Neural cell (in vitro differentiated cells): Measurements from ENCODE around the gene TBKBP1. TPM values are rescaled to one million over a fixed set of nuclear protein-coding genes. Genes with fewer than 3 reads are reported as not detected.

Experiments used
- H2AFZ ChIP-seq: fragments of 200-600, 300-800 bp; sonication (generic), shearing (Covaris generic); 2 replicates; pipeline ENCODE4 v1.6.0; 2014; ENCODE audit warnings: low read depth, mild to moderate bottlenecking, antibody characterized with exemption, low read length, moderate library complexity
- H3F3A ChIP-seq: fragments of 200-600 bp; shearing (Covaris generic); 2 replicates; pipeline ENCODE4 v1.6.1; 2016; ENCODE audit warnings: mild to moderate bottlenecking, moderate library complexity, mixed read lengths, antibody characterized with exemption, low read length; ENCODE audit not compliant: insufficient read depth, poor library complexity, severe bottlenecking
- H3K27ac ChIP-seq: fragments of 200-600, 300-800 bp; sonication (generic), shearing (Covaris generic); 2 replicates; pipeline ENCODE4 v1.5.1; 2014; ENCODE audit warnings: mild to moderate bottlenecking, low read length, moderate library complexity
- H3K27me3 ChIP-seq: fragments of 300-800, 200-600 bp; sonication (generic), shearing (Covaris generic); 2 replicates; pipeline ENCODE4 v1.6.0; 2014; ENCODE audit warnings: mild to moderate bottlenecking, low read depth, low read length, moderate library complexity; ENCODE audit not compliant: insufficient read depth
- H3K36me3 ChIP-seq: fragments of 300-800, 200-600 bp; sonication (generic), shearing (Covaris generic); 2 replicates; pipeline ENCODE4 v1.5.1; 2014; ENCODE audit warnings: mild to moderate bottlenecking, antibody characterized with exemption, low read length, moderate library complexity; ENCODE audit not compliant: insufficient read depth
- H3K4me2 ChIP-seq: fragments of 300-800, 200-600 bp; sonication (generic), shearing (Covaris generic); 2 replicates; pipeline ENCODE4 v1.6.0; 2014; ENCODE audit warnings: mild to moderate bottlenecking, low read length
- H3K4me3 ChIP-seq: fragments of 300-800, 200-600 bp; sonication (generic), shearing (Covaris generic); 2 replicates; pipeline ENCODE4 v1.5.1; 2014; ENCODE audit warnings: mild to moderate bottlenecking, low read length, moderate library complexity
- H3K79me2 ChIP-seq: fragments of 200-600 bp; shearing (Covaris generic); replicated peaks from 2 replicates; pipeline ENCODE4 v1.6.0; 2014; ENCODE audit warnings: mild to moderate bottlenecking, low read length, moderate library complexity; ENCODE audit not compliant: insufficient read depth
- H3K9ac ChIP-seq: fragments of 300-800, 200-600 bp; sonication (generic), shearing (Covaris generic); 2 replicates; pipeline ENCODE4 v1.6.1; 2016; ENCODE audit warnings: mild to moderate bottlenecking, low read length, mixed read lengths
- H3K9me2 ChIP-seq: fragments of 200-600 bp; shearing (Covaris generic); 2 replicates; pipeline ENCODE4 v1.6.1; 2016; ENCODE audit warnings: mild to moderate bottlenecking, low read length, mixed read lengths; ENCODE audit not compliant: insufficient read depth
- H3K9me3 ChIP-seq: fragments of 200-600, 300-800 bp; sonication (generic), shearing (Covaris generic); 2 replicates; pipeline ENCODE4 v1.6.1; 2016; ENCODE audit warnings: mild to moderate bottlenecking, mixed run types, low read length, moderate library complexity, mixed read lengths
- H4K20me1 ChIP-seq: fragments of 200-600 bp; shearing (Covaris generic); 2 replicates; pipeline ENCODE4 v1.6.1; 2016; ENCODE audit warnings: mild to moderate bottlenecking, mixed run types; ENCODE audit not compliant: insufficient read depth
- EP300 ChIP-seq: fragments of 450-650 bp; conservative IDR thresholded peaks from 2 replicates; pipeline ENCODE4 v1.6.1; 2014; ENCODE audit warnings: antibody characterized with exemption, mild to moderate bottlenecking, moderate library complexity; ENCODE audit not compliant: poor library complexity, severe bottlenecking
- EZH2 ChIP-seq: fragments of 200-600, 300-800 bp; shearing (Covaris generic), sonication (generic); IDR thresholded peaks from 2 replicates; pipeline ENCODE4 v1.6.1; 2014; ENCODE audit warnings: antibody characterized with exemption, low read length, borderline replicate concordance, mild to moderate bottlenecking; ENCODE audit not compliant: insufficient read depth, poor library complexity, severe bottlenecking
- MXI1 ChIP-seq: fragments of 450-650 bp; conservative IDR thresholded peaks from 2 replicates; pipeline ENCODE4 v1.6.1; 2014; ENCODE audit warnings: antibody characterized with exemption, mild to moderate bottlenecking; ENCODE audit not compliant: poor library complexity, severe bottlenecking
- POLR2AphosphoS5 ChIP-seq: IDR thresholded peaks from 2 replicates; pipeline ENCODE4 v1.6.1; 2012
- RAD21 ChIP-seq: fragments of 450-650 bp; conservative IDR thresholded peaks from 2 replicates; pipeline ENCODE4 v1.6.1; 2014; ENCODE audit warnings: antibody characterized with exemption, mild to moderate bottlenecking, moderate library complexity
- SMC3 ChIP-seq: fragments of 450-650 bp; conservative IDR thresholded peaks from 2 replicates; pipeline ENCODE4 v1.6.1; 2014; ENCODE audit warnings: antibody characterized with exemption, mild to moderate bottlenecking, moderate library complexity; ENCODE audit not compliant: poor library complexity
- TAF1 ChIP-seq: IDR thresholded peaks from 2 replicates; pipeline ENCODE4 v1.6.1; 2012; ENCODE audit warnings: low read depth
- polyA plus RNA-seq: library from polyadenylated mRNA; depleted of rRNA; stranded (reverse); fragments of >200 nt; gene quantifications from 2 replicates; pipeline ENCODE4 v1.2.3, GENCODE V29; 2014
- TF ChIP-seq, protein P1 (sequence below): IDR thresholded peaks from 2 replicates; pipeline ENCODE4 v1.6.1; 2012; ENCODE audit warnings: borderline replicate concordance
- TF ChIP-seq, protein P2 (sequence below): fragments of 450-650 bp; IDR thresholded peaks from 2 replicates; pipeline ENCODE4 v1.5.1; 2014; ENCODE audit warnings: antibody characterized with exemption, mild to moderate bottlenecking, moderate library complexity; ENCODE audit not compliant: poor library complexity, severe bottlenecking

Gene TBKBP1
- polyA plus RNA-seq, 1 donor from 2014 or later, result 25.4 TPM

- Histone ChIP-seq H3K27me3 (no peaks in the 10 kb centered on the region), H3K9ac (no peak overlapping the region), H3K79me2 (no peaks in the 10 kb centered on the region), H4K20me1 (no peaks in the 10 kb centered on the region), H3K9me3 (no peaks in the 10 kb centered on the region), H3K4me2 (no peak overlapping the region), H3K27ac (no peak overlapping the region), H3K4me3 (no peak overlapping the region), H3K36me3 (no peaks in the 10 kb centered on the region), H3K9me2 (no peaks in the 10 kb centered on the region), H3F3A (no peaks in the 10 kb centered on the region), H2AFZ (no peak overlapping the region)
- TF ChIP-seq EP300, result no peak
- TF ChIP-seq TAF1, result no peak
- TF ChIP-seq MXI1, result no peak
- no peak for TF ChIP-seq POLR2AphosphoS5
- TF ChIP-seq SMC3, result no peak
- TF ChIP-seq RAD21, result no peak
- TF ChIP-seq, protein P1, sequence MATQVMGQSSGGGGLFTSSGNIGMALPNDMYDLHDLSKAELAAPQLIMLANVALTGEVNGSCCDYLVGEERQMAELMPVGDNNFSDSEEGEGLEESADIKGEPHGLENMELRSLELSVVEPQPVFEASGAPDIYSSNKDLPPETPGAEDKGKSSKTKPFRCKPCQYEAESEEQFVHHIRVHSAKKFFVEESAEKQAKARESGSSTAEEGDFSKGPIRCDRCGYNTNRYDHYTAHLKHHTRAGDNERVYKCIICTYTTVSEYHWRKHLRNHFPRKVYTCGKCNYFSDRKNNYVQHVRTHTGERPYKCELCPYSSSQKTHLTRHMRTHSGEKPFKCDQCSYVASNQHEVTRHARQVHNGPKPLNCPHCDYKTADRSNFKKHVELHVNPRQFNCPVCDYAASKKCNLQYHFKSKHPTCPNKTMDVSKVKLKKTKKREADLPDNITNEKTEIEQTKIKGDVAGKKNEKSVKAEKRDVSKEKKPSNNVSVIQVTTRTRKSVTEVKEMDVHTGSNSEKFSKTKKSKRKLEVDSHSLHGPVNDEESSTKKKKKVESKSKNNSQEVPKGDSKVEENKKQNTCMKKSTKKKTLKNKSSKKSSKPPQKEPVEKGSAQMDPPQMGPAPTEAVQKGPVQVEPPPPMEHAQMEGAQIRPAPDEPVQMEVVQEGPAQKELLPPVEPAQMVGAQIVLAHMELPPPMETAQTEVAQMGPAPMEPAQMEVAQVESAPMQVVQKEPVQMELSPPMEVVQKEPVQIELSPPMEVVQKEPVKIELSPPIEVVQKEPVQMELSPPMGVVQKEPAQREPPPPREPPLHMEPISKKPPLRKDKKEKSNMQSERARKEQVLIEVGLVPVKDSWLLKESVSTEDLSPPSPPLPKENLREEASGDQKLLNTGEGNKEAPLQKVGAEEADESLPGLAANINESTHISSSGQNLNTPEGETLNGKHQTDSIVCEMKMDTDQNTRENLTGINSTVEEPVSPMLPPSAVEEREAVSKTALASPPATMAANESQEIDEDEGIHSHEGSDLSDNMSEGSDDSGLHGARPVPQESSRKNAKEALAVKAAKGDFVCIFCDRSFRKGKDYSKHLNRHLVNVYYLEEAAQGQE, result no peak
- TF ChIP-seq, protein P2, sequence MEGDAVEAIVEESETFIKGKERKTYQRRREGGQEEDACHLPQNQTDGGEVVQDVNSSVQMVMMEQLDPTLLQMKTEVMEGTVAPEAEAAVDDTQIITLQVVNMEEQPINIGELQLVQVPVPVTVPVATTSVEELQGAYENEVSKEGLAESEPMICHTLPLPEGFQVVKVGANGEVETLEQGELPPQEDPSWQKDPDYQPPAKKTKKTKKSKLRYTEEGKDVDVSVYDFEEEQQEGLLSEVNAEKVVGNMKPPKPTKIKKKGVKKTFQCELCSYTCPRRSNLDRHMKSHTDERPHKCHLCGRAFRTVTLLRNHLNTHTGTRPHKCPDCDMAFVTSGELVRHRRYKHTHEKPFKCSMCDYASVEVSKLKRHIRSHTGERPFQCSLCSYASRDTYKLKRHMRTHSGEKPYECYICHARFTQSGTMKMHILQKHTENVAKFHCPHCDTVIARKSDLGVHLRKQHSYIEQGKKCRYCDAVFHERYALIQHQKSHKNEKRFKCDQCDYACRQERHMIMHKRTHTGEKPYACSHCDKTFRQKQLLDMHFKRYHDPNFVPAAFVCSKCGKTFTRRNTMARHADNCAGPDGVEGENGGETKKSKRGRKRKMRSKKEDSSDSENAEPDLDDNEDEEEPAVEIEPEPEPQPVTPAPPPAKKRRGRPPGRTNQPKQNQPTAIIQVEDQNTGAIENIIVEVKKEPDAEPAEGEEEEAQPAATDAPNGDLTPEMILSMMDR, result no peak
- TF ChIP-seq EZH2, result no peak
Observed at GRCh38 chr17:47665655-47666054, 28.3 kb upstream of the TBKBP1 start.

DNA sequence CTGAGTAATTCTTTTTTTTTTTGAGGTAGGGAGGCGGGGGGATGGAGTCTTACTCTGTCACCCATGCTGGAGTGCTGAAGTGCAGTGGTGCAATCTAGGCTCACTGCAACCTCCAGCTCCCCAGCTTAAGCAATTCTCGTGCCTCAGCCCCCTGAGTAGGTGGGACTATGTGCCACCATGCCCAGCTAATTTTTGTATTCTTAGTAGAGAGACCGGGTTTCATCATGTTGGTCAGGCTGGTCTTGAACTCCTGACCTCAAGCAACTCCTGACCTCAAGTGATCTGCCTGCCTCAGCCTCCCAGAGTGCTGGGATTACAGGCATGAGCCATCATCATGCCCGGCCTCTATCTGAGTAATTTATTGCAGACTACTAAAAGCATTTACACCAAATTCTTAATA, 24.9 kb upstream of the TBKBP1 start:
- Histone ChIP-seq H3K9me2 (no peaks in the 10 kb centered on the region), H3K27ac (no peak overlapping the region), H3K79me2 (peaks cover 4% of the 10 kb centered on the region), H3K9ac (no peak overlapping the region), H3K4me3 (no peak overlapping the region), H3F3A (no peaks in the 10 kb centered on the region), H3K36me3 (peaks cover 8% of the 10 kb centered on the region), H3K27me3 (no peaks in the 10 kb centered on the region), H4K20me1 (no peaks in the 10 kb centered on the region), H2AFZ (no peak overlapping the region), H3K9me3 (no peaks in the 10 kb centered on the region), H3K4me2 (no peak overlapping the region)
- TF ChIP-seq RAD21, result no peak
- TF ChIP-seq, protein P2, result no peak
